Neural progenitor cell (in vitro differentiated cells): Measurements from ENCODE around the gene PRDX3.

Source experiments
- EZH2 ChIP-seq: fragments of 200-600 bp; sonication (generic); IDR thresholded peaks from 2 replicates; pipeline ENCODE4 v1.6.1; 2017; ENCODE audit warnings: antibody characterized with exemption, mild to moderate bottlenecking, moderate library complexity
- EZH2phosphoT487 ChIP-seq: fragments of 200-600 bp; sonication (generic); IDR thresholded peaks from 2 replicates; pipeline ENCODE4 v1.6.1; 2017; ENCODE audit warnings: antibody characterized with exemption
- TF ChIP-seq, protein P1 (sequence below): fragments of 200-600 bp; sonication (generic); IDR thresholded peaks from 2 replicates; pipeline ENCODE4 v1.5.1; 2017; ENCODE audit warnings: antibody characterized with exemption, mild to moderate bottlenecking

DNA sequence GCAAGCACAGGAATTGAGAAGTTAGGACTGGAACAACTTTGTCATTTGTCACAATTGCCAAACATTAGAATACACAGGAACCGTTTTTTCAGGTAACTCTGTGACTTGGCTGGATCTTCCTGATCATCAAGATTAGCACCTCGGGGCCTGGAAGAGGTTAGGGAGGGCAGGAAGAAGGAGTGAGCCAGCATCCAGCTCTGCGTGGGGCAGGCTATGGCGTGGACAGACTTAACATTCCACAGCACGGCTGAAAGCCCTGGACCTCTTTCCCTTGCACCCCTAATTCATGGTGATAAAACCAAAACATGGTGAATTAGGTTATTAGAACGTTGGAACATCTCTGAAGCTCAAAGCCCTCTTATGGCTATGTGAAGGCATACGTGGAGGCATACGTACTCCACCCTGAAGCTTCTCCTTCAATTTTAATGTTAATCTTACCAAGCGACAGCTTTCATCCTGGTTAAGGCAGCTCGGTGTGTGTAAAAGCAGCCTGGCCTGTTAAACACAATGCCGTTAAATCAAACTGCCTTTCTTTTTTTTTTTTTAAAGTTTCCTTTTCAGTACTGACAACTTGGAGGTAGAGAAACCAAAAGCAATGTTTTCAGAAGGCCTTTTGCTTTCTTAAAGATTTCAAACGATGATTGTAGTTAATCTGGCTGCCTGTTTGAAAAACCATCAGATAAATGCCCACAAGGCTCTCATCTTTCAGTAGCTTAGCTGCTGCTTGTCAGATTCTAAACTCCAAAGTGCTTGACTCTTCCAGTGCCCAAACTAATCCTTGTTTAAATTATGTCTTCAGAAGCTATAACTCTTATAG, 33.2 kb upstream of the PRDX3 start:
- TF ChIP-seq EZH2phosphoT487 (no peak), EZH2 (no peak)
- TF ChIP-seq, protein P1, sequence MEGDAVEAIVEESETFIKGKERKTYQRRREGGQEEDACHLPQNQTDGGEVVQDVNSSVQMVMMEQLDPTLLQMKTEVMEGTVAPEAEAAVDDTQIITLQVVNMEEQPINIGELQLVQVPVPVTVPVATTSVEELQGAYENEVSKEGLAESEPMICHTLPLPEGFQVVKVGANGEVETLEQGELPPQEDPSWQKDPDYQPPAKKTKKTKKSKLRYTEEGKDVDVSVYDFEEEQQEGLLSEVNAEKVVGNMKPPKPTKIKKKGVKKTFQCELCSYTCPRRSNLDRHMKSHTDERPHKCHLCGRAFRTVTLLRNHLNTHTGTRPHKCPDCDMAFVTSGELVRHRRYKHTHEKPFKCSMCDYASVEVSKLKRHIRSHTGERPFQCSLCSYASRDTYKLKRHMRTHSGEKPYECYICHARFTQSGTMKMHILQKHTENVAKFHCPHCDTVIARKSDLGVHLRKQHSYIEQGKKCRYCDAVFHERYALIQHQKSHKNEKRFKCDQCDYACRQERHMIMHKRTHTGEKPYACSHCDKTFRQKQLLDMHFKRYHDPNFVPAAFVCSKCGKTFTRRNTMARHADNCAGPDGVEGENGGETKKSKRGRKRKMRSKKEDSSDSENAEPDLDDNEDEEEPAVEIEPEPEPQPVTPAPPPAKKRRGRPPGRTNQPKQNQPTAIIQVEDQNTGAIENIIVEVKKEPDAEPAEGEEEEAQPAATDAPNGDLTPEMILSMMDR: no peak
